GM12865 (cell line): ENCODE measurements around the gene SH3GLB2.

Source experiments
- DNase-seq: peaks from one replicate; pipeline ENCODE4 v3.0.0; 2010; ENCODE audit warnings: low read depth
- H3K4me3 ChIP-seq: 2 replicates; pipeline ENCODE4 v1.5.1; 2011; ENCODE audit warnings: mild to moderate bottlenecking, low read depth, low read length, control low read depth
- TF ChIP-seq, protein P1 (sequence below): IDR thresholded peaks from 2 replicates; pipeline ENCODE4 v1.5.1; 2011; ENCODE audit warnings: low read length, control low read depth, low read depth, inconsistent platforms; ENCODE audit not compliant: insufficient read depth; ENCODE audit errors: missing control alignments

Gene SH3GLB2

DNA sequence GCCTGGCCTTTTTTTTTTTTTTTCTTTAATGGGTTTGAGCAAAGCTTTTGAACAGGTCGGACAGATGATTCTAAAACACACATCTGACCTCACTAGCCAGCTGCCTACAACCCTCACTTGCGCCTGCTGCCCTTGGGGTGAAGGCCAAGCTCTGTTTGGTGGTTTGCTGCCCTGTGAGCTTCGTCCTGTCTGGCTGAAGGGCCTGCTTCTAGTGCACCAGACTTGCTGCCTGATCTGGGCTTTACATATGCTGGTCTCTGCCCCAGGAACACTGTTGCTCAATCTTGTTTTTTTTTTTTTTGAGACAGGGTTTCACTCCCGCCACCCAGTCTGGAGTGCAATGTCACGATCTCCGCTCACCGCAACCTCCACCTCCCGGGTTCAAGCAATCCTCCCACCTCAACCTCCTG, 36.4 kb upstream of the SH3GLB2 start:
- TF ChIP-seq, protein P1, sequence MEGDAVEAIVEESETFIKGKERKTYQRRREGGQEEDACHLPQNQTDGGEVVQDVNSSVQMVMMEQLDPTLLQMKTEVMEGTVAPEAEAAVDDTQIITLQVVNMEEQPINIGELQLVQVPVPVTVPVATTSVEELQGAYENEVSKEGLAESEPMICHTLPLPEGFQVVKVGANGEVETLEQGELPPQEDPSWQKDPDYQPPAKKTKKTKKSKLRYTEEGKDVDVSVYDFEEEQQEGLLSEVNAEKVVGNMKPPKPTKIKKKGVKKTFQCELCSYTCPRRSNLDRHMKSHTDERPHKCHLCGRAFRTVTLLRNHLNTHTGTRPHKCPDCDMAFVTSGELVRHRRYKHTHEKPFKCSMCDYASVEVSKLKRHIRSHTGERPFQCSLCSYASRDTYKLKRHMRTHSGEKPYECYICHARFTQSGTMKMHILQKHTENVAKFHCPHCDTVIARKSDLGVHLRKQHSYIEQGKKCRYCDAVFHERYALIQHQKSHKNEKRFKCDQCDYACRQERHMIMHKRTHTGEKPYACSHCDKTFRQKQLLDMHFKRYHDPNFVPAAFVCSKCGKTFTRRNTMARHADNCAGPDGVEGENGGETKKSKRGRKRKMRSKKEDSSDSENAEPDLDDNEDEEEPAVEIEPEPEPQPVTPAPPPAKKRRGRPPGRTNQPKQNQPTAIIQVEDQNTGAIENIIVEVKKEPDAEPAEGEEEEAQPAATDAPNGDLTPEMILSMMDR, result no peak
- no peak overlapping the region for H3K4me3 ChIP-seq
- no peak for DNase-seq

DNA sequence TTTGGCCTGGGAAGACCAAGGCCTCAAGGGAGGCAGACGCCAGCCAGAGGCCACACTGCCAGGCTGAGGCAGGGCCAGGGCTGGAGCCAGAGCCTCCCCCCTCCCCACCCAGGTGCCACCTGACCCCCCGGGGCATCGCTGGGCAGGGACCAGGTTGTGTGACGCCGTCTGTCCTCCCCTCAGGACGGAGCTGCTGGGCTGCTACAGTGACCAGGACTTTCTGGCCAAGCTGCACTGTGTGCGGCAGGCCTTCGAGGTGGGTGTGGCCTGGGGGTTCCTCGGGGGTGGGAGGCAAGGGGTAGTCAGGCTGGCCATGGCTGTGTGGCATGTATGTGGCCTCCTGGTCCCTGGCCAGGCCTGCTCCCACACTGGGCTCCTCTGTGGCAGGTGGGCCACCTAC, 34.9 kb upstream of the SH3GLB2 start:
- no peak for DNase-seq
- TF ChIP-seq, protein P1, result no peak
- H3K4me3 ChIP-seq, result no peak overlapping the region

- no peak for DNase-seq
- no peak overlapping the region for H3K4me3 ChIP-seq
- TF ChIP-seq, protein P1, result no peak
Measured at GRCh38 chr9:129060991-129061390, 32.9 kb upstream of the SH3GLB2 start.

- TF ChIP-seq, protein P1, result no peak
- DNase-seq, result no peak
- H3K4me3 ChIP-seq, result no peak overlapping the region
Measured at GRCh38 chr9:129059796-129060785, 32.0 kb upstream of the SH3GLB2 start.

- no peak for DNase-seq
- TF ChIP-seq, protein P1, result no peak
- no peak overlapping the region for H3K4me3 ChIP-seq
Measured at GRCh38 chr9:129058965-129059795, 31.0 kb upstream of the SH3GLB2 start.

DNA sequence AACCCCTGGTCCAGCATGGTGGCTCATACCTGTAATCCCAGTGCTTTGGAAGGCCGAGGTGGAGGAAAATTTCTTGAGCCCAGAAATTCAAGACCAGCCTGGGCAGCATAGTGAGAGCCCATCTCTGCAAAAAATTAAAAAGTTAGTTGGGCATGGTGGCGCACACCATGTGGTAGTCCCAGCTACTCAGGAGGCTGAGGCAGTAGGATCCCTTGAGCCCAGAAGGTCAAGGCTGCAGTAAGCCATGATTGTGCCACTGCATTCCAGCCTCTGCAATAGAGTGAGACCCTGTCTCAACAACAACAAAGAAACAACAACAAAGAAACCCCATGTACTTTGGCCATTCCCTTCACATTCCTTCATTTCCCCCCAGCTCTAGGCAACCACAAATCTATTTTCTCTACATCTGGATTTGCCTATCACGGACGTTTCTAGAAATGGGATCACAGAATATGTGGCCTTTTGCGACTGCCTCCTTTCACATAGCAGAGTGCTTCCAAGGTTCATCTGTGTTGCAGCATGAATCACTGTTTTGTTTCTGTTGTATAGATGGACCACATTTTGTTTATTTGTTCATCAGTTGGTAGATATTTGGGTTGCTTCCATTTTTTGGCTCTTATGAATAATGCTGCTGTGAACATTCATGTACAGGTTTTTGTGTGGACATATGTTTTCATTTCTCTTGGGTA, 26.2 kb upstream of the SH3GLB2 start:
- no peak for DNase-seq
- TF ChIP-seq, protein P1, result no peak
- H3K4me3 ChIP-seq, result no peak overlapping the region
